HTR-8/SVneo (cell line): Measurements from ENCODE around the gene MST1R.
A peak's percentile ranks its signal among the peaks of the same experiment; 100 is the strongest.

Experiments used
- DNase-seq: peaks from one replicate; pipeline ENCODE4 v3.0.0; 2011; ENCODE audit warnings: low spot score, mixed read lengths; ENCODE audit not compliant: insufficient read length
- FAIRE-seq: peaks from 2 replicates; lab custom pipeline; 2011; peaks lifted over from hg19 to GRCh38; lab: Jason Lieb, UNC

Gene MST1R

GRCh38 chr3:49844464-49845183, 59.0 kb downstream of the MST1R start:
- no peak for FAIRE-seq
- DNase-seq = no peak

GRCh38 chr3:49842843-49843517, 60.7 kb downstream of the MST1R start:
- no peak for DNase-seq
- FAIRE-seq = no peak

GRCh38 chr3:49841806-49842205, 61.9 kb downstream of the MST1R start:
- no peak for FAIRE-seq
- no peak for DNase-seq

GRCh38 chr3:49841126-49841696, 62.5 kb downstream of the MST1R start:
- FAIRE-seq (peak; percentile 20), DNase-seq (no peak)

DNA sequence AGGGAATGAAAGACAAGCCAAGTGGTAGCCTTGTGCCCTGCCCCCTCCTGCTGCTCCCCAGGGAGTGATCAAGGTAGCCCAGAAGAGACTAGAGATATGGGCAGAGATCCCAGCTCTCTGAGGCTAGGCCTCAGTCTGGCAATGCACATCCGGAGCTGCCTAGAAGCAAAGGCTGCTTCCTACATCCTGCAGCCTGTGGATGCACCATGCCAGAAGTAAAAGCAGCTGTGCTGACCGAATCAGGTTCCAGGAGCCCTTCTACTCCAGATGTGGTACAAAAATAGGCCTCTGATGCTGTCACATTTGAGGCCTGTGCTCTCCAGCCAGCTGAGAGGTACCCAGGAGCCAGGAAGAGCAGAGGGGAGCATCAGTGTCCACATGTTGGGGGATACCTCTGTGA, 63.3 kb downstream of the MST1R start:
- DNase-seq = no peak
- FAIRE-seq = no peak

- peak; percentile 81 for DNase-seq
- peak; percentile 70 for FAIRE-seq
Measured at GRCh38 chr3:49839193-49839809, 64.4 kb downstream of the MST1R start.
